SK-N-SH (cell line): ENCODE data around the gene PIGL. TPM values are rescaled to one million over a fixed set of nuclear protein-coding genes. Genes with fewer than 3 reads are reported as not detected.

ENCODE experiments used
- CTCF ChIA-PET: fragments of 300-600, 350-600 bp; formaldehyde crosslinking; extraction: SDS; loops from one replicate; lab custom pipeline; 2021; lab: Yijun Ruan, JAX
- POLR2A ChIA-PET: fragments of 350-600 bp; sonication (Branson Sonifier 250); formaldehyde crosslinking; extraction: SDS; loops from one replicate; lab custom pipeline; 2020; ENCODE audit warnings: antibody characterized with exemption, inconsistent platforms; lab: Yijun Ruan, JAX
- DNase-seq: peaks from one replicate; pipeline ENCODE4 v3.0.0; 2012
- H2AFZ ChIP-seq: fragments of 200-600 bp; sonication (generic); 2 replicates; pipeline ENCODE4 v1.8.1; 2016; ENCODE audit warnings: antibody characterized with exemption, mild to moderate bottlenecking, low read depth
- H3F3A ChIP-seq: fragments of 200-600 bp; sonication (generic); replicated peaks from 2 replicates; pipeline ENCODE3; 2016; ENCODE audit warnings: antibody characterized with exemption, mild to moderate bottlenecking; ENCODE audit not compliant: insufficient read depth
- H3K27ac ChIP-seq, 2 experiments: fragments of 200-500 bp in 1 of 2; fragments of 200-600 bp in 1 of 2; sonication (Bioruptor generic) in 1 of 2; sonication (generic), shearing (Covaris generic) in 1 of 2; 2 replicates each; pipeline versions ENCODE4 v1.5.1 to v1.6.1; 2014 to 2016; ENCODE audit warnings: low read depth in 2 of 2, inconsistent platforms in 1 of 2, low read length in 1 of 2, mild to moderate bottlenecking in 1 of 2, mixed read lengths in 1 of 2
- H3K27me3 ChIP-seq: fragments of 200-600 bp; sonication (generic), shearing (Covaris generic); 2 replicates; pipeline ENCODE4 v1.6.1; 2016; ENCODE audit warnings: mixed run types; ENCODE audit not compliant: insufficient read depth
- H3K36me3 ChIP-seq, 2 experiments: fragments of 200-500 bp in 1 of 2; fragments of 200-600 bp in 1 of 2; sonication (Bioruptor generic) in 1 of 2; sonication (generic) in 1 of 2; replicated peaks in 1 of 2; 2 replicates each; pipeline versions ENCODE3 to v1.5.1; 2014 to 2016; ENCODE audit warnings: low read length in 1 of 2, mild to moderate bottlenecking in 1 of 2; ENCODE audit not compliant: insufficient read depth in 2 of 2, control insufficient read depth in 1 of 2
- H3K4me1 ChIP-seq, 2 experiments: fragments of 200-500 bp in 1 of 2; fragments of 200-600 bp in 1 of 2; sonication (Bioruptor generic) in 1 of 2; sonication (generic), shearing (Covaris generic) in 1 of 2; 2 replicates each; pipeline versions ENCODE4 v1.5.1 to v1.6.1; 2014 to 2016; ENCODE audit warnings: low read depth in 1 of 2, low read length in 1 of 2, mixed run types in 1 of 2; ENCODE audit not compliant: insufficient read depth in 2 of 2, control insufficient read depth in 1 of 2
- H3K4me2 ChIP-seq: fragments of 200-600 bp; sonication (generic), shearing (Covaris generic); 2 replicates; pipeline ENCODE4 v1.6.1; 2017; ENCODE audit warnings: mixed run types
- H3K4me3 ChIP-seq, 2 experiments: fragments of 200-500 bp in 1 of 2; fragments of 200-600 bp in 1 of 2; sonication (Bioruptor generic) in 1 of 2; sonication (generic), shearing (Covaris generic) in 1 of 2; 2 replicates each; pipeline versions ENCODE4 v1.5.1 to v1.8.1; 2014 to 2016; ENCODE audit warnings: low read depth in 2 of 2, inconsistent platforms in 1 of 2, low read length in 1 of 2, mild to moderate bottlenecking in 1 of 2, mixed read lengths in 1 of 2, moderate library complexity in 1 of 2
- H3K79me2 ChIP-seq: fragments of 200-600 bp; sonication (generic); 2 replicates; pipeline ENCODE4 v1.8.1; 2017; ENCODE audit warnings: mild to moderate bottlenecking; ENCODE audit not compliant: insufficient read depth
- H3K9ac ChIP-seq: fragments of 200-600 bp; sonication (generic); 2 replicates; pipeline ENCODE4 v1.6.1; 2017; ENCODE audit warnings: mixed run types
- H3K9me2 ChIP-seq: fragments of 200-600 bp; sonication (generic); 2 replicates; pipeline ENCODE4 v1.6.1; 2017; ENCODE audit warnings: mixed run types
- H3K9me3 ChIP-seq: fragments of 200-600 bp; sonication (generic); 2 replicates; pipeline ENCODE4 v1.6.1; 2017; ENCODE audit warnings: mixed run types, mild to moderate bottlenecking, moderate library complexity
- H4K20me1 ChIP-seq: fragments of 200-600 bp; sonication (generic); 2 replicates; pipeline ENCODE4 v1.6.1; 2017; ENCODE audit warnings: mild to moderate bottlenecking, mixed run types; ENCODE audit not compliant: insufficient read depth
- EZH2phosphoT487 ChIP-seq: fragments of 200-600 bp; sonication (generic); IDR thresholded peaks from 2 replicates; pipeline ENCODE4 v1.6.1; 2017; ENCODE audit warnings: low read depth, mixed run types, mild to moderate bottlenecking, antibody characterized with exemption, moderate library complexity, borderline replicate concordance
- FOSL2 ChIP-seq: IDR thresholded peaks from 2 replicates; pipeline ENCODE4 v1.4.0; 2012; ENCODE audit warnings: low read depth, mild to moderate bottlenecking, moderate library complexity, borderline replicate concordance
- GABPA ChIP-seq: IDR thresholded peaks from 2 replicates; pipeline ENCODE4 v1.4.0; 2012; ENCODE audit warnings: low read depth, mild to moderate bottlenecking
- GATA2 ChIP-seq: sonication (generic); formaldehyde crosslinking; IDR thresholded peaks from 2 replicates; pipeline ENCODE4 v1.5.0; 2020; ENCODE audit warnings: mild to moderate bottlenecking, missing genetic modification reagents
- JUND ChIP-seq: IDR thresholded peaks from 2 replicates; pipeline ENCODE4 v1.4.0; 2012
- MEF2A ChIP-seq: IDR thresholded peaks from 2 replicates; pipeline ENCODE4 v1.4.0; 2012; ENCODE audit warnings: low read depth, borderline replicate concordance
- NFIC ChIP-seq: IDR thresholded peaks from 2 replicates; pipeline ENCODE4 v1.4.0; 2012; ENCODE audit warnings: borderline replicate concordance
- SMC3 ChIP-seq: IDR thresholded peaks from 2 replicates; pipeline ENCODE4 v1.6.1; 2012; ENCODE audit warnings: low read depth, low read length, improper control_type of control experiment
- TAF1 ChIP-seq: IDR thresholded peaks from 2 replicates; pipeline ENCODE4 v1.6.1; 2012; ENCODE audit warnings: low read depth, mild to moderate bottlenecking, low read length, moderate library complexity, borderline replicate concordance
- TCF12 ChIP-seq: IDR thresholded peaks from 2 replicates; pipeline ENCODE4 v1.4.0; 2012
- YY1 ChIP-seq: IDR thresholded peaks from 2 replicates; pipeline ENCODE4 v1.4.0; 2012; ENCODE audit warnings: low read depth, mild to moderate bottlenecking
- WGBS: methylation state at CpG from one replicate; pipeline ENCODE4 v1.1.6; 2017; ENCODE audit warnings: low lambda C conversion rate; 5-methylcytosine and 5-hydroxymethylcytosine counted together
- polyA plus RNA-seq, 3 experiments: library from polyadenylated mRNA; depleted of rRNA; stranded (reverse); fragments of >200 nt; gene quantifications; 2 replicates each; pipeline ENCODE4 v1.2.3, GENCODE V29; 2012
- TF ChIP-seq, protein P1 (sequence below): IDR thresholded peaks from 2 replicates; pipeline ENCODE4 v1.6.1; 2012; ENCODE audit warnings: mild to moderate bottlenecking, low read depth, low read length, moderate library complexity
- TF ChIP-seq, protein P2 (sequence below): fragments of 150-350 bp; IDR thresholded peaks from 2 replicates; pipeline ENCODE4 v1.6.1; 2016; ENCODE audit warnings: mild to moderate bottlenecking, low read depth, low read length
- TF ChIP-seq, protein P3 (sequence below): IDR thresholded peaks from 2 replicates; pipeline ENCODE4; 2012

The PIGL gene
- polyA plus RNA-seq, 1 of the 3 experiments (the other 2 are of a cell fraction) = 34.0 TPM

DNA sequence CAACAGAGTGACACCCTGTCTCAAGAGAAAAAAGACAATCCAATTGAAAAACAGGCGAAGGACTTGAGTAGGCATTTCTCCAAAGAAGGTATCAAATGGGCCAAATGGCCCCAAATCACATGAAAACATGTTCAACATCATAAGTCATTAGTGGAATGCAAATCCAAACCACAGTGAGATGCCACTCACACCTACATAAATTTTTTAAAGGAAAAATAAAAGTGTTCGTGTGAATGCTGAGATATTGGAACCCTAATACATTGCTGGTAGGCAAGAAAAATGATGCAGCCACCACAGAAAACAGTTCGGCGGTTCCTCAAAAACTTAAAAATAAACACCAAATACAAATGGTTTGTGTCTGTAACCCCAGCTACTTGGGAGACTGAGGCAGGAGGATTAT, 45.2 kb downstream of the PIGL start (continued):
- TF ChIP-seq, protein P1, sequence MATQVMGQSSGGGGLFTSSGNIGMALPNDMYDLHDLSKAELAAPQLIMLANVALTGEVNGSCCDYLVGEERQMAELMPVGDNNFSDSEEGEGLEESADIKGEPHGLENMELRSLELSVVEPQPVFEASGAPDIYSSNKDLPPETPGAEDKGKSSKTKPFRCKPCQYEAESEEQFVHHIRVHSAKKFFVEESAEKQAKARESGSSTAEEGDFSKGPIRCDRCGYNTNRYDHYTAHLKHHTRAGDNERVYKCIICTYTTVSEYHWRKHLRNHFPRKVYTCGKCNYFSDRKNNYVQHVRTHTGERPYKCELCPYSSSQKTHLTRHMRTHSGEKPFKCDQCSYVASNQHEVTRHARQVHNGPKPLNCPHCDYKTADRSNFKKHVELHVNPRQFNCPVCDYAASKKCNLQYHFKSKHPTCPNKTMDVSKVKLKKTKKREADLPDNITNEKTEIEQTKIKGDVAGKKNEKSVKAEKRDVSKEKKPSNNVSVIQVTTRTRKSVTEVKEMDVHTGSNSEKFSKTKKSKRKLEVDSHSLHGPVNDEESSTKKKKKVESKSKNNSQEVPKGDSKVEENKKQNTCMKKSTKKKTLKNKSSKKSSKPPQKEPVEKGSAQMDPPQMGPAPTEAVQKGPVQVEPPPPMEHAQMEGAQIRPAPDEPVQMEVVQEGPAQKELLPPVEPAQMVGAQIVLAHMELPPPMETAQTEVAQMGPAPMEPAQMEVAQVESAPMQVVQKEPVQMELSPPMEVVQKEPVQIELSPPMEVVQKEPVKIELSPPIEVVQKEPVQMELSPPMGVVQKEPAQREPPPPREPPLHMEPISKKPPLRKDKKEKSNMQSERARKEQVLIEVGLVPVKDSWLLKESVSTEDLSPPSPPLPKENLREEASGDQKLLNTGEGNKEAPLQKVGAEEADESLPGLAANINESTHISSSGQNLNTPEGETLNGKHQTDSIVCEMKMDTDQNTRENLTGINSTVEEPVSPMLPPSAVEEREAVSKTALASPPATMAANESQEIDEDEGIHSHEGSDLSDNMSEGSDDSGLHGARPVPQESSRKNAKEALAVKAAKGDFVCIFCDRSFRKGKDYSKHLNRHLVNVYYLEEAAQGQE = no peak

DNA sequence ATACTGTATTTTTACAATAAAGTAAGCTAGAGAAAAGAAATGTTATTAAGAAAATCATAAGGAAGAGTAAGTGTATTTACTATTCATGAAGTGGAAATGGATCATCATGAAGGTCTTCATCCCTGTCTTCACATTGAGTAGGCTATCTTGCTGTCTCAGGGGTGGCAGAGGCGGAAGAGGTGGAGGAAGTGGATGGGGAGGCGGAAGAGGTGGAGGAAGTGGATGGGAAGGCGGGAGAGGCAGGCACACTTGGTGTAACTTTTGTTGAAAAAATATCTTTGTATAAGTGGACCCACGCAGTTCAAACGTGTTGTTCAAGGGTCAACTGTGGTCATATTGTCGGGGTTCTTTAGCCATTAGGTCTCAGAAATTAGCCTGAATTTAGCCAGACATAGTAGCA, 50.2 kb downstream of the PIGL start:
- whole genome bisulfite sequencing = 94% methylated on average over 6 of the region's 6 CpGs
- Histone ChIP-seq H3K9me2 (no peaks in the 10 kb centered on the region), H3K27me3 (no peaks in the 10 kb centered on the region), H4K20me1 (0 out of 2 replicates have a peak, but pooled peaks cover 2% of the 10 kb centered on the region), H3K36me3 (no peaks in the 10 kb centered on the region), H3K9me3 (no peaks in the 10 kb centered on the region), H3K4me3 (no peak overlapping the region), H3F3A (peaks cover 12% of the 10 kb centered on the region), H3K9ac (no peak overlapping the region), H2AFZ (no peak overlapping the region), H3K4me2 (no peak overlapping the region), H3K4me1 (no peaks in the 10 kb centered on the region), H3K27ac (no peak overlapping the region), H3K79me2 (no peaks in the 10 kb centered on the region)
- POLR2A ChIA-PET = no interaction called here
- CTCF ChIA-PET = no interaction called here
- no peak for DNase-seq
- TF ChIP-seq SMC3 (no peak), GABPA (no peak), MEF2A (no peak), GATA2 (CRISPR knock-in tag) (no peak), NFIC (no peak)
- TF ChIP-seq, protein P1 = no peak

DNA sequence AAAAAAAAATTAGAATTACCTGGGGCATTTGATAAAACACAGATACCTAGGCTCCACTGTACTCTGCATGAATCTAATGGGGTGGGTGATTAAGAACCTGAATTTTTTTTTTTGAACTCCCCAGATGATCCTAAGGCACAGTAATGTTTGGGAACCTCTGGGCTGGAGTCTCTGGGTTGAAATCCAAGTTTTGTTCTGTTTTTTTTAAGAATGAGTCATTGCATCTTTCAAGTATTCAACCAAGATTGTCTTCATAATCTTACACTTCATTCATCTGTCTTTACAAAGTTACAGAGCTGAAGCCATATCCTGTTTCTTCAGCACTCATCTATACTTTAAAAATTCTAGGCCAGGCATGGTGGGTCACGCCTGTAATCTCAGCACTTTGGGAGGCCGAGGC, 52.6 kb downstream of the PIGL start:
- 79% methylated on average over 2 of the region's 2 CpGs for WGBS
- CTCF ChIA-PET = no interaction called here

More for the DNA sequence above, 52.6 kb downstream of the PIGL start:
- no peaks in the 10 kb centered on the region for H3K9me2 ChIP-seq
- no peak overlapping the region for H3K4me2 ChIP-seq
- H3K9me3 ChIP-seq = no peaks in the 10 kb centered on the region
- H3K36me3 ChIP-seq = no peaks in the 10 kb centered on the region
- TF ChIP-seq EZH2phosphoT487 (no peak), TAF1 (no peak), FOSL2 (peak; percentile 55; the same call in 1 of the 2 replicates), GABPA (no peak), JUND (peak; percentile 55), TCF12 (peak; percentile 23; the same call in 1 of the 2 replicates), YY1 (no peak)
- TF ChIP-seq, protein P2, sequence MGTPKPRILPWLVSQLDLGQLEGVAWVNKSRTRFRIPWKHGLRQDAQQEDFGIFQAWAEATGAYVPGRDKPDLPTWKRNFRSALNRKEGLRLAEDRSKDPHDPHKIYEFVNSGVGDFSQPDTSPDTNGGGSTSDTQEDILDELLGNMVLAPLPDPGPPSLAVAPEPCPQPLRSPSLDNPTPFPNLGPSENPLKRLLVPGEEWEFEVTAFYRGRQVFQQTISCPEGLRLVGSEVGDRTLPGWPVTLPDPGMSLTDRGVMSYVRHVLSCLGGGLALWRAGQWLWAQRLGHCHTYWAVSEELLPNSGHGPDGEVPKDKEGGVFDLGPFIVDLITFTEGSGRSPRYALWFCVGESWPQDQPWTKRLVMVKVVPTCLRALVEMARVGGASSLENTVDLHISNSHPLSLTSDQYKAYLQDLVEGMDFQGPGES = no peak
- TF ChIP-seq, protein P3, sequence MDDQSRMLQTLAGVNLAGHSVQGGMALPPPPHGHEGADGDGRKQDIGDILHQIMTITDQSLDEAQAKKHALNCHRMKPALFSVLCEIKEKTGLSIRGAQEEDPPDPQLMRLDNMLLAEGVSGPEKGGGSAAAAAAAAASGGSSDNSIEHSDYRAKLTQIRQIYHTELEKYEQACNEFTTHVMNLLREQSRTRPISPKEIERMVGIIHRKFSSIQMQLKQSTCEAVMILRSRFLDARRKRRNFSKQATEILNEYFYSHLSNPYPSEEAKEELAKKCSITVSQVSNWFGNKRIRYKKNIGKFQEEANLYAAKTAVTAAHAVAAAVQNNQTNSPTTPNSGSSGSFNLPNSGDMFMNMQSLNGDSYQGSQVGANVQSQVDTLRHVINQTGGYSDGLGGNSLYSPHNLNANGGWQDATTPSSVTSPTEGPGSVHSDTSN = no peak; the same call in 1 of the 2 replicates
- POLR2A ChIA-PET = no interaction called here
- H2AFZ ChIP-seq = no peak overlapping the region
- H3K27me3 ChIP-seq = no peaks in the 10 kb centered on the region
- 0 out of 2 replicates have a peak, but pooled peaks cover 2% of the 10 kb centered on the region for H4K20me1 ChIP-seq
- peaks cover 23% of the 10 kb centered on the region for H3F3A ChIP-seq
- DNase-seq = no peak
- H3K4me3 ChIP-seq = no peak overlapping the region
- H3K9ac ChIP-seq = no peak overlapping the region
- peaks cover 0 to 6% of the 10 kb centered on the region in 2 experiments; a peak in 1 of 4 replicates for H3K4me1 ChIP-seq
- H3K27ac ChIP-seq = peak overlapping the region in 1 of 2 experiments; percentile 53; a peak in 1 of 4 replicates
- H3K79me2 ChIP-seq = no peaks in the 10 kb centered on the region; the same call in 1 of the 2 replicates
